ENCODE measurements around the gene ABCE1.

GRCh38 chr4:145103496-145103895 lies 5.4 kb downstream of the ABCE1 start:
- TF ChIP-seq, protein P1, sequence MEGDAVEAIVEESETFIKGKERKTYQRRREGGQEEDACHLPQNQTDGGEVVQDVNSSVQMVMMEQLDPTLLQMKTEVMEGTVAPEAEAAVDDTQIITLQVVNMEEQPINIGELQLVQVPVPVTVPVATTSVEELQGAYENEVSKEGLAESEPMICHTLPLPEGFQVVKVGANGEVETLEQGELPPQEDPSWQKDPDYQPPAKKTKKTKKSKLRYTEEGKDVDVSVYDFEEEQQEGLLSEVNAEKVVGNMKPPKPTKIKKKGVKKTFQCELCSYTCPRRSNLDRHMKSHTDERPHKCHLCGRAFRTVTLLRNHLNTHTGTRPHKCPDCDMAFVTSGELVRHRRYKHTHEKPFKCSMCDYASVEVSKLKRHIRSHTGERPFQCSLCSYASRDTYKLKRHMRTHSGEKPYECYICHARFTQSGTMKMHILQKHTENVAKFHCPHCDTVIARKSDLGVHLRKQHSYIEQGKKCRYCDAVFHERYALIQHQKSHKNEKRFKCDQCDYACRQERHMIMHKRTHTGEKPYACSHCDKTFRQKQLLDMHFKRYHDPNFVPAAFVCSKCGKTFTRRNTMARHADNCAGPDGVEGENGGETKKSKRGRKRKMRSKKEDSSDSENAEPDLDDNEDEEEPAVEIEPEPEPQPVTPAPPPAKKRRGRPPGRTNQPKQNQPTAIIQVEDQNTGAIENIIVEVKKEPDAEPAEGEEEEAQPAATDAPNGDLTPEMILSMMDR (conservative IDR thresholded peaks at IDR 0.05; ENCODE audit: low read length): no peak
- no peak for TF ChIP-seq EZH2phosphoT487 (IDR thresholded peaks at IDR 0.05; ENCODE audit: borderline replicate concordance, low read depth, low read length)

Data from OCI-LY7 (cell line).